IPS DF 4.7 (cell line): ENCODE results near the gene ARHGAP26.
"Not testable (repeated sequence)": the region's sequence is repeated elsewhere in the genome, so short reads cannot be mapped to it uniquely, and the experiment has no call there.

Experiments
- DNase-seq: peaks from one replicate; pipeline ENCODE4 v3.0.0-alpha.2; 2013; ENCODE audit warnings: low spot score; ENCODE audit errors: extremely low read depth

Gene ARHGAP26

DNA sequence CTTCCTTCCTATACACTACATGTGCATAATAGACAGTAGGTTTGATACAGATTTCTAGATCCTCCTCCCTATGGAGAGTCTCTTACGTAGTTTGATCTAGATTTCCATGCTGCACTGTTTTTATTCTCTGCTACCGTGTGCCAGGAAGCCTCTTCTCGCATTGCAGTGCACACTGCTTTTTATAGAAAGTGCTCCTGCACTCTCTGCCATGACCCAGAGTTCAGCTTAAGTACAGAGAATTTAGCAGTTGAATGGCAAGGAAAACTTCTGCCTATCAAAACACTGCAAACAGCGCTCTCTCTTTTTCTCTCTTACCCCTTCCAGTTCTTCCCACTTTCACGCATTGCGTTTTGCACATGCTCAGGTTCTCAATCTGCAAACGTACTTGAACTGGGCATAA lies 187.4 kb downstream of the ARHGAP26 start:
- no peak for DNase-seq

DNA sequence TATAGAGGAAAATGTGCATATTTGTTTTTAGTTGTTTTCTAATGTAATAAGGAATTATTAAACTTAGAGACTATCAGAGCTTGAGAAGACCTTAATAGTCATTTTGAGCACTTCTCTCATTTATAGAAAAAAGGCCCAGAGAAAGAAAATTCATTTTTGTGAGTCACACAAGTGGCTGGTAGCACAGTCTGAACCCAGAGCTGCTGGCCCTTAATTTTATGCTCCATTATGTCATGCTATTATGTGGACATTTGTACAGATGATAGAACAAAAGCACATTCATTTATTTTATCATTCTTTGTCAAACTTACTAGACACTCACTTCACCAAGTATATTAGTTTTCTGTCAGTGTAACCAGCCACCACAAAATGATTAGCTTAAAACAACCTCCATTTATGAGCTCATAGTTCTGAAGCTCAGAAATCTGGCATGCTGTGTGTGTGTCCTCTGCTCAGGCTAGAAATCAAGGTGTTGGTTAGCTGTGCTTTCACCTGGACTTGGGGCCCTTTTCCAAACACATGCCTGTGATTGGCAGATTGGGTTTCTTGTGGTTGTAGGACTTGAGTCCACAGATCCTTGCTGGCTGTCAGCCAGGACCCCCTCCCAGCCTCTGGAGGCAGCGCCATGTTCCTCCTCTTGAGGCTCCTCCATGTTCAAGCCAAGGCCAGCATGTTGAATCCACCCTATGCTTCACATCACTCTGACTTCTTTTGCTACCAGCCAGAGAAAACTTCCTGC lies 188.9 kb downstream of the ARHGAP26 start:
- DNase-seq = no peak

DNA sequence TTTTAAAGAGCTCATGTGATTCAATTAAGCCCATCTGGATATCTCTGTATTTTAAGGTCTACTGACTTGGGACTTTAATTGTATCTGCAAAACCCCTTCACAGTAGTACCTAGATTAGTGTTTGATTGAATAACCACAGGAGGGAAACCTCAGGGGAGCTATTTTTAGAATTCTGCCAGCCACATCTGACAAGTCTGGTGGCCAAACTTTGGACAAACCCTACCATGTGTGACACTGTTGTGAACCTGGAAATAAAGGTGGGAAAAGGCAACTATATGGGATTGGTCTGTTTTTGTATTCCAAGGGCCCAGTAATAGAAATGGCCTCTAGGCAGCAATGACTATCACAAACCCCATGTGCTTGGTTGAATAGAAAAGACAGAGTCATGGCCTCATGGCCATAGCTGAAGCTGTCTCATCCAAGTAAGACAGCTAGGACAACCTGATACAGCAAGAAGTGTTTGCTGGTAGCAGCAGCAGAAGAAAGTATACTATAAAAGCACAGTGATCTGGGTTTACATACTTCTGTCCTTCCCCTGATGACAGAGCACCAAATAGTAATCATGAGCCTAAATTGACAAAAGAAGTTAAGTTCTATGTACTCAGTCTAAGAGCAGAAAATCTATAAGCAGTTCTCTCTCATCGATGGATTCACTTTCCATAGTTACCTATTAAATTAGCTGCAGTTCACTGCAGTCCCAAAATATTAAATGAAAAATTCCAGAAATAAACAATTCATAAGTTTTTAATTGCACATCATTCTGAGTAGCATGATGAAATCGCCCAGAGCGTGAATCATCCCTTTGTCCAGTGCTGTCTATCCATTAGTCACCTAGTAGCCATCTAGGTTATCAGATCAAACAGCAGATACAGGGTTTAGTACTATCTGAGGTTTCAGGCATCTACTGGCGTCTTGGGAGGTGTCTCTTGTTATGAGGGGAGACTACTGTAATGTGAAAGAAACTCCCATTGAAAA lies 189.8 kb downstream of the ARHGAP26 start:
- DNase-seq = no peak

DNA sequence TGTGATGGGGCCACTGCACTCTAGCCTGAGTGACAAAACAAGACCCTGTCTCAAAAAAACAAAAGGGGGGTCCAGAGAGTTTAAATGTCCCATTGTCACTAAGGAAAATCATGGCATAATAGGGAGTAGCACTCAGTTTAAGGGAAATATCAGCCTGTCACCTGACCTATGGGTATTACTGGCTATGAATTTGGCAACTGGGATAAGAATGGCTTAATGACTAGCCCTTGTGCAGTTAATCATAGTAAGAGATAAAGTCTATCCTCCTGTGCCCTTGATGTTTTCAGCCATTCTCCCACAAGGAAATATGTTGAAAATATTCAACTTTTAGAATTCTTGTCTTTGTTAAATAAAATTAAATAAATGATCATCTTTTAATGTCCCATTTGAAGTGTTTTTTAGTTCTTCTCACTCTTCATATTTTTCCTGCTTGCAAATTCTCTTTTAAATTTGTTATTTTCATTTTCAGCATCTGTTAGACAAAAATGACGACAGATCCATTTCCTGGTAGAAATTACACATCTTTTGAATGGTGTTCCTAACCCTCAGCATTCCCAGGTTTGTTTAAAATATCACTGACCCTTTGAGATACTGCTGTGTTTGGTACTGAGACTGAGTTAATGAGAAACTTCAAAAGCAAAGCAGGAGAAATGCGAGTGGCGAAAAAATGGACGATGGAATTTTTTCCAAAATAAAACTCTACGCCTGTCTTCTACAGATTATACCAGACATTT lies 191.4 kb downstream of the ARHGAP26 start:
- DNase-seq = no peak

DNA sequence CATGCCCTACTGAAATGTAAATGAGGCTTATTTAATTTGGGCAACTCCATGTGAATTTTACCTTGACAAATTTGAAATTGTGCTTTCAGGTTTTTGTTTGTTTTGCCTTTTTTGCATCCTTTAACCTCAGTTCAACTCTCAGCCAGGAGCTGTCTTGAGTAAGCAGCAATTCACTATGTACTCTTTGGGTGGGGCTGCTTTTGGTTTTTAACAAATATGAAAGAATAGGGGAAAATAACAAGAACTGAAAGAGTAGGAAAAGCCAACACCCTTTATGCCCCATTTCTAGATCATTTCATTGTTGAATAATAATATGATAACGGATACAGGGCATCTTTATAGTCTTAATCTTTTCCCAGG lies 192.0 kb downstream of the ARHGAP26 start:
- DNase-seq = no peak

DNA sequence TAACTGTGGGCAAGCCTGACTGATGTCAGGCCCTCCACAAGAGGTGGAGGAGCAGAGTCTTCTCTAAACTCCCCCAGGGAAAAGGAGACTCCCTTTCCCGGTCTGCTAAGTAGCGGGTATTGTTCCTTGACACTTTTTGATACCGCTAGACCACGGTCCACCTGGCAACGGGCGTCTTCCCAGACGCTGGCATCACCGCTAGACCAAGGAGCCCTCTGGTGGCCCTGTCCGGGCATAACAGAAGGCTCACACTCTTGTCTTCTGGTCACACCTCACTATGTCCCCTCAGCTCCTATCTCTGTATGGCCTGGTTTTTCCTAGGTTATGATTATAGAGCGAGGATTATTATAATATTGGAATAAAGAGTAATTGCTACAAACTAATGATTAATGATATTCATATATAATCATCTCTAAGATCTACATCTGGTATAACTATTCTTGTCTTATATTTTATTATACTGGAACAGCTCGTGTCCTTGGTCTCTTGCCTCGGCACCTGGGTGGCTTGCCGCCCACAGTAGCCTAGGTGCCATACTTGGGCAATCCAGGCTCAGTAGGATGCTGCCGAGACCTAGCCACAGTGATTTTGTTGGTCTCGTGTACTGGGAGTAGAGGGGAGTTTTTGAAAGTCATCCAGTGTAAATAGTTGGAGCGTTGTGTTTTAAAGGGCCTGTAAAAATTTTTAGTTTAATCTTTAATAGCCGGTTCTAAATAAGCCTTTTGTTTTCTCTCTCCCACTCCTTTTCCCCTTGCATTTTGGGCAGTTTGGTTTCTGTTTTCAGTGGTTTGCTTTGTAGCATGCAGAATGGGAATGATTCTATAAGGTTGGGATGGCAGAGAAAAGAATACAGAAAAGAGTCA lies 195.3 kb downstream of the ARHGAP26 start:
- DNase-seq = not testable (repeated sequence)

DNA sequence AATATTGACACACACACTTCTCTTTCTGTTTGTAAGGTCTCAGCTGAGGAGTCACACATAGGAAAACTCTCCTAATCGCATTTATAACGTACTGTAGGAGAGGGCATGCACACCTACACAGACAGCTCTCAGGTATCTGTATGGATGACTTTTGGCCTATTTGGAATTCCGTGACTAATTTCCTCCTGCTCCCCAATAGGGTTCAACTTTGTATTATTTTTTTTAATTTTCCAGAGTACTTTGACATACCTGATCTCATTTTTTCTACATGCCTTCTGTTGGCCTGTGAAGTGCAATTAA lies 195.9 kb downstream of the ARHGAP26 start:
- no peak for DNase-seq

DNA sequence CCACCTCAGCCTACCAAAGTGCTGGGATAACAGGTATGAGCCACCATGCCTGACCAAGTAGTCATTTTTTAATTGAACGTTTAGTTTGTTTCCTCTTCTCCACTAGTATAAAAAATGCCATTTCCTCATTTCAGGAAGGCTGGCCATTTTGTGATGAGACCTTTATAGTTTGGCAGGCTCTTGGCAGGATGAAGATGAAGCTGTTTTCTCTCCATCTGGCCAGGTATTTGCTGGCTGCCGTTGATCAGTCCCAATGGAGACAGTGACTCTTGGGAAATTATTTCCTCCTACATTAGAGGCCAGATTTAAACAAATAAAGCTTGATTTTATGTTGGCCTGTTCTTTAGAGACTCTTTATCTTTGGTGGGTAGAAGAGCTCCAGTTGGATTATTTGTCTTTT lies 199.0 kb downstream of the ARHGAP26 start:
- DNase-seq = no peak

DNA sequence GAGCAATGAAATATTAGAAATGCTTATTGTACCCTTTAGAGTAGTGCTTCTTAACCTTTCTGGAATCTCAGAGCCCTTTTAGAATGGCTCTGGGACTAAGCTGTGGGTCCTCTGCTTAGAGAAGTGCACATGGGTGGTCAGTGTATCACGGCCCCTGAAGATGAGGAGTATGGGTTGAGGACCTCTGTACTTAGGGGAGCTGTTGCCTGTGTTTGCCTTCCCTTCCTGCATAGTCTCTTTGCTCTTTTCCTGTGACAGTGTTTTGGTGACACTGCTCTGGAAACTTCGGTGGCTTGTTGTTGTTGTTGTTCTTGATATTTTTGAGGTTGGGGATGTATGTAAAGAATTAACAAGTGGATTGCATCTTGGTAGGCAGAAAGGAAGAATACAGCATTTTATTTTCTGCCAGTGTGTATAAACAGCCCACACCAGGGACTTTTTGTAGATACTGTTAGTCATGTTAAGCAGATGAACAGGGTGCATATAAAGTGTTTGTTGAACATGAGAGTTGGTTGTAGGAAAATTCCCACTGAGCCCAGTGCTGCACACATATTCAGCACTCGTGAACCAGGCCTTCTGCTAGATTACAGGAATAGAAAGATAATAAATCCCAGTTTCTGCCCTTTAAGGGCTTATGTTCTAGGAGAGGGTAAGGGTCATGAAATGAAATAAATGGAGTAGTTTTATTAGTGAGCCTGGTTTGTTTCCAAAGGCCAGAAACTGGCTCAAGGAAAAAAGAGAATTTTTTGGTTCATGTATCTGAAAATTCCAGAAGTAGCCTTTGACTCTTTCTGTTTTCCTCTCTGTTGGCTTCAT lies 199.7 kb downstream of the ARHGAP26 start:
- no peak for DNase-seq

DNA sequence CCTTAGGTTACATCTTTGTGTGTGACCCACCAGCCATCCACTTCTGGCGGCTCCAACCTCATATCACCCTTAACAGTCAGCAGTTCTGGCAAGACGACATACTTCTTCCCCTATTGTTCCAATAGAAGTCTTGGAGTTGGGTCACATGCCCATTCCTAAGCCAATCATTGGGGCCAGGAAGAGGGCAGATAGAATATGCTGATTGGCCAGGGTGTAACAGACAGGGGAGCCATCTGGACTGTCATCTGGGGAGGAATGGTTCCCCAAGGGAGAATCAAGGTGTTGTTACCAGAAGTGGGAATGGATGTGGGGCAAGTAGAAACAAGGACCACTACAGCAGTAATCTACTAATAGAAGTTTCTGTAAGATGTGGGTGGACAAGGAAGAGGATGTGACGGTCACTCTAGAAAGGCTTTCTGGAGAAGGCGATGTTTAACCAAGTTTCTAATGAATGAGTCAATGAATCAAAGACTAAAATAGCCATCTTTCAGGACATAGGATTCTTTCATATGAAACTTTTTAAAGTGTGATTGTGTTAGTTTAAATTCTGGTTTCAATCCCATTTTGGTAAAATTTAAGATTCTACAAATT lies 200.4 kb downstream of the ARHGAP26 start:
- no peak for DNase-seq

DNA sequence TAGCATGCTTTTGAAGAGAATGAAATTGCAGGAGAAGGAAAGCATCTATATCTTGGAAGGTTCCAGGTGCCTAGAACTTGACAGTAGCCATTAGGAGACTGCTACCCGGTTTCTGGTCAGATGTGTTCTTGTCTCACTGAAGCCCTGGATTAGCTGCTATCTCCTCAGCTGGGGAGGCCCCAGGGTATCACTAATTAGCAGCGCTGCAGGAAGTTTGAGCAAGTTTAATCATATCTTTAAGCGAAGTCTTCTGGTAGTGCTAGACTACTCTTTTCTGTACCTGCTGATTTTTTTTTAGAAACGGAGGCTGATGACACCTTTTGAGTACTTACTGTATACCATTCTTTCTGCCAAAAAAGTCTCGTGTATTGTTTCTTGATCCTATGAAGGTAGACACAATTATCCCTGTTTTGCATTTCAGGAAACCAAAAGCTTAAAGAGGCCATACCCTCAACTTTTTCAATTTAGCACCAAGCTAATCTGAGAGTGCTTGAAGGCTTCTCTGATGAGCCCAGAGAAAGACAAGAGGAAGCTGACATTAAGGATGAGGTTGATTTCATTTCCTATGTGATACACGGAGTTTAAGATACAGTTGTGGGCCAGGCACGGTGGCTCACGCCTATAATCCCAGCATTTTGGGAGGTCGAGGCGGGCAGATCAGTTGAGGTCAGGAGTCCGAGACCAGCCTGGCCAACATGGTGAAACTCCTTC lies 201.3 kb downstream of the ARHGAP26 start:
- DNase-seq = no peak

DNA sequence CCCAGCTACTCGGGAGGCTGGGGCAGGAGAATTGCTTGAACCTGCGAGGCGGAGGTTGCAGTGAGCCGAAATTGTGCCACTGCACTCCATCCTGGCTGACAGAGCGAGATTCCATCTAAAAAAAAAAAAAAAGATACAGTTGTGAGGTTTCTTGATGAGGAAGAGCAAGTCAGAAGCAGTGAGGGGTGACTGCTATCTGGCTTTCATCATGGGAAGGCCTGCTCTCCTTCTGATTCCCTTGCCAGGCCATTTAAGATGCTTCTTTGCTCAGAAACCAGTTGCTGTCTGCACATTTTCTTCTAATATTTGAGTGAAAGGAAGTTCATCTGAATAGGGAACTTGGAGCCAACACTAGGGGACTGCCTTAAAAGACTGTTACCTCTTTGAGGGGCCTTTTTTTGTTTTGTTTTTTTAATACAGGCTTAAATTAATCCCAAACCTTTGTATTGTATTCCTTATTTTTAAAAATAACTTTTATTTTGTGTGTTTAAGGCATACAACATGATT lies 201.9 kb downstream of the ARHGAP26 start:
- no peak for DNase-seq

DNA sequence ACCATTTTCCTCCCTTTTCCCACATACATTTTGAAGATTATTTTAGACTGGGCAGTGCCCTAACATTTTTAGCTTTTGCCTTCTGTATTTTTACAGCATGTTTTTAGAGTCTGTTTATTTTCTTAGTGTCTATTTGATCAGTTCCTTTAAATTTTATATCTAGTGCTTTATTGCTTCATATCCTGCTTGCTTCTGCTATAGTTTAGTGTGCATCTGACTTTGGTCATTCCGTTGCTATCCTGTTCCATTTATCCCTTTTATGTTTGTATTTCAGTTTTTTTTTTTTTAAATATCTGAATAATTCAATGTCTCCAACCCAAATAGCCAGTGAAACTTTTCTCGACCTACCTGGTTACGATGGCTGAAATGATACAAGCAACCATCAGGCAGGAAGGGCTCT lies 203.8 kb downstream of the ARHGAP26 start:
- DNase-seq = no peak

DNA sequence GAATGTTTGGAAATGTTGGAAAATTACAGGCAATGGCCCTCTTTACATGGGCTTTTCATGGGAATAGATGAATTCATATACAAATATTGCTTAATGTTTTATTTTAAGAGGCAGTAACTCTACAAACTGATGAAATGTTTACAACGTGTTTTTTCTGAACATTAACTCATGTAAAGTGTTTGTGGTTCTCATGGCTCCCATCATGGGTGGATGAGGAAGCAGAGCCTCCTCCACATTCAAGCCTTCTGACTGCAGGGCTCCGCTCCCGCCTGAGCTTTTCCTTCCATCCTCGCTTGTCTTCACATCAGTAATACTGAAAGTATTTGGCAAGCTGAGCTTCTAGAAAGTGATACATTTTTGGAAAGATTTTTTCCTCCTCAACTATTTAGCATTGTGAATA lies 204.2 kb downstream of the ARHGAP26 start:
- no peak for DNase-seq

DNA sequence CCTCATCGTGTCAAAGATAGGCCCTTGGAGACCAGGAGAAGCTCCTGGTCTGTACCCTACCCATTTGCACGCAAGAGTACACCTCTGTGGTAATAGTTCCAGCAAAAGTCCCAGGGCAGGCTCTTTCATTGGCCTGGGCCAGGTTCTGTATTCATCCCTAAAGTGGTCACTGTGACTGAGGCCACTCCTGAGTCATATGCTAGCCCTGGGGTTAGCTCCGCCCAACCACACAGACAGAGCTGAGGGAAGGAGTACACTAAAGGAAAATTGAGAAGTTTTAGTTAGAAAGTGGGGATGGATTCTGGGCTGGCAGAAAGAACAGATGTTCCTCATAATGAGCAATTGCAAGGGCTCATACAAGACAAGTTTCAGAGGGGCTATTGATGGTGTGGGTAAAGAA lies 206.7 kb downstream of the ARHGAP26 start:
- DNase-seq = no peak

DNA sequence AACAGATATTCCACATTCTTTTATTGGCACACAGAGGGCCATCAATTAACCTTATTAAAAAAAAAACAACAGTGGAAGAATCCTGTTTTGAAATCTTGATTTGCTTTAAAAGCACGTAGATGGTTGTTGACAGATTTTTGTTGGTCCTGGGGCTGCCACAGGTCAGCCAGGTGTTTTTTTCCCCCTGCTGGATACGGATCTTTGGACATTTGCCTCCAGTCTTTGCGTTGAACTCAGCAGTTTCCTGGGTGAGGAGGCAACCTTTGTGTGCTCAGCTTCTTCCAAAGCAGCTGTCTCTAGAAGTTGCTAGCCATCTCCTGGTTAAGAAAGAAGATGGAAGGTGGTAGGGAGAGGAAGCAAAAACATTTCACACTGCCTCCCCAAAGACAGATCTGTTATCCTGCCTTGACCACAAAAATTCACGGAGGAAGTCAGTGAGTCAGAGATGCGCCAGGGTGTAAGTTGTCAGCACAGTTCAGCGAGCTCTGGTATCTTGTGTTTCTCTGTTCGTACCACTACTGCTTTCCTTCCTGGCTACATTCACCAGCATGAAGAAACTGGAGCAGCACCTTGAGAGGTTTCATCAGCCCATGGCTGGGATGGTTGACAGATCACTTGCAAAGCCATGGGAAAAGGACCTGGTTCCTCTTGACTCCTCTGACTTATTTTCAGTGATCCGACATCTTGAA lies 207.3 kb downstream of the ARHGAP26 start:
- DNase-seq = no peak

DNA sequence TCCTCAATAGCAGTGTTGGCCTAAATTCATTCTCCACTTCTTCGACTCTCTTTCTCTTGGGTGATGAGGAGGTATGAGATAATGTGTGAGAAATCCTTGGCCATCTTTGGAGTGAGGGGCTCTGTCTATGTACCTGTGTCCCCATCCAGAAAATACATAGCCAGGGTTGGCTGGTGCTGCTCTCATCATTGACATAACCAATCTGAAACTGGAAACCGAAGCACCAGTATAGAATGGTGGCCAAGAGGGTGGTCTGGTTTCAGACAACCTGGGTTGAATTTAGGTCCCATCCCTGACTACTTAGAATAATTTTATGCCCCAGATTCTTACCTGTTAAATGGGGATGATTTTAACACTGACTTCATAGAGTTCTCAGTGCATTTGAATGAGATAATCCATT lies 208.1 kb downstream of the ARHGAP26 start:
- DNase-seq = no peak

DNA sequence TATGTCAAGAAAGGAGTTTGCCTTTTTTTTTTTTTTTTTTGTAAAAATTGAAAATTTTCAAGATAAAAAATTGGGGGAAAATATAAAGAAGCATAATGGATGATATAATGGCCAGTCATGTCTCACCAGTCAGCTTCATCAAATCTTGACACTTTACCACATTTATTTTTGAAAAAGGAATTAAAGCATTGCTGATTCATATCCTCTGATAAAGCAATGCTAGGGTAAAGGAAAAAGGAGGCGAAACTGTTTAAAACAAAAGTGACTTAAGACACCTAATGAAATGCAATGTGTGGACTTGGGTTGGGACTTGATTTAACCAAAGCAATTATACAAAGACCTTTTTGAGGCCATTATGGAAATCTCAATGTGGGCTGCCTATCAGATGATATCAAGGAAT lies 208.5 kb downstream of the ARHGAP26 start:
- no peak for DNase-seq

DNA sequence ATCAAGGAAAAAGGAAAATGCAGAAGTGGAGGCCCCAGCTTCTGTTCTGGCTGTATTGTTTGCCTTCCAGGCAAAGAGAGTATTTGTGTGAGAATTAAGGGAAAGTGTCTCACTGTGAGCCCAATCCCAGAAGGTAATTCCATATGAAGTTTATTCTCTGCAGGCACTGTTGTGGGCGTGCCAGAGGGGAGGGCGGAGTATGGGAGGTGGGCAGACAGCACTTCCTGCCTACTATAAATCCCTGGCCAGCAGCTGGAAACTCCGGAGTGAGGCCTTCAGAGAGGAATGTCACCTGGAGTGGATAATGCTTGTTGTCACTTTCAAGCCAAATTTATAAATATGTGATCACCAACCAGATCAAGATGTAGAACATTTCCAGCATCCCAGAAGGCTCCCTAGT lies 209.5 kb downstream of the ARHGAP26 start:
- no peak for DNase-seq
